Astrocyte of the spinal cord (primary cell): ENCODE measurements around the gene OR3A1.
"Not testable (repeated sequence)": the region's sequence is repeated elsewhere in the genome, so short reads cannot be mapped to it uniquely, and the experiment has no call there.

Source experiments
- DNase-seq: peaks from one replicate; pipeline ENCODE4 v3.0.0; 2011; ENCODE audit warnings: low read depth, low spot score
- H3K4me3 ChIP-seq: 2 replicates; pipeline ENCODE4 v1.5.1; 2011; ENCODE audit warnings: low read depth, mild to moderate bottlenecking, low read length, moderate library complexity
- CTCF ChIP-seq: IDR thresholded peaks from 2 replicates; pipeline ENCODE4 v1.5.1; 2012; ENCODE audit warnings: low read depth, mild to moderate bottlenecking, low read length, inconsistent platforms
- in situ Hi-C: cut with HindIII; loops from 2 replicates; pipeline ENCODE4 v1.10.0; 2017; ENCODE audit warnings: low sequenced_read_pairs

The OR3A1 gene

GRCh38 chr17:3298260-3298659, at the start of gene OR3A1:
TSS of gene OR3A1 (minus strand) at chr17:3298360. CDS start at chr17:3292582, 5,778 bp downstream.
- H3K4me3 ChIP-seq = no peak within 1 kb of the TSS
- in situ Hi-C loops = no loop called here
- DNase-seq = no peak
- TF ChIP-seq CTCF = no peak

- H3K4me3 ChIP-seq, DNase-seq, in situ Hi-C loops: not testable (repeated sequence)
Measured at GRCh38 chr17:3342782-3343181, 44.6 kb upstream of the OR3A1 start.

- in situ Hi-C loops = no loop called here
- DNase-seq = no peak
- H3K4me3 ChIP-seq = no peak overlapping the region
- TF ChIP-seq CTCF = no peak
Measured at GRCh38 chr17:3335876-3336275, 37.7 kb upstream of the OR3A1 start.

GRCh38 chr17:3318336-3318735, 20.2 kb upstream of the OR3A1 start:
- TF ChIP-seq CTCF = no peak
- no peak overlapping the region for H3K4me3 ChIP-seq
- in situ Hi-C loops = no loop called here
- DNase-seq = no peak

GRCh38 chr17:3316836-3317235, 18.7 kb upstream of the OR3A1 start:
- in situ Hi-C loops = no loop called here
- no peak for DNase-seq

GRCh38 chr17:3308603-3309002, 10.4 kb upstream of the OR3A1 start:
- H3K4me3 ChIP-seq = no peak overlapping the region
- DNase-seq = no peak
- in situ Hi-C loops = no loop called here
- no peak for TF ChIP-seq CTCF

More at GRCh38 chr17:3316836-3317235, 18.7 kb upstream of the OR3A1 start:
- no peak overlapping the region for H3K4me3 ChIP-seq
- no peak for TF ChIP-seq CTCF

GRCh38 chr17:3295632-3296031, 2.5 kb downstream of the OR3A1 start:
- no peak for TF ChIP-seq CTCF
- in situ Hi-C loops = no loop called here
- no peak for DNase-seq
- no peak overlapping the region for H3K4me3 ChIP-seq

GRCh38 chr17:3293548-3293947, 4.6 kb downstream of the OR3A1 start:
- DNase-seq, in situ Hi-C loops, H3K4me3 ChIP-seq: not testable (repeated sequence)
